RCC 7860 (cell line): Measurements from ENCODE around the gene TBC1D23.
A peak's percentile ranks its signal among the peaks of the same experiment; 100 is the strongest.
"Not testable (repeated sequence)": the region's sequence is repeated elsewhere in the genome, so short reads cannot be mapped to it uniquely, and the experiment has no call there.

Experiments used
- DNase-seq: peaks from one replicate; pipeline ENCODE4 v3.0.0-alpha.2; 2015; ENCODE audit warnings: low spot score
- FAIRE-seq: peaks from 2 replicates; lab custom pipeline; 2012; peaks lifted over from hg19 to GRCh38; lab: Jason Lieb, UNC

Gene TBC1D23

DNA sequence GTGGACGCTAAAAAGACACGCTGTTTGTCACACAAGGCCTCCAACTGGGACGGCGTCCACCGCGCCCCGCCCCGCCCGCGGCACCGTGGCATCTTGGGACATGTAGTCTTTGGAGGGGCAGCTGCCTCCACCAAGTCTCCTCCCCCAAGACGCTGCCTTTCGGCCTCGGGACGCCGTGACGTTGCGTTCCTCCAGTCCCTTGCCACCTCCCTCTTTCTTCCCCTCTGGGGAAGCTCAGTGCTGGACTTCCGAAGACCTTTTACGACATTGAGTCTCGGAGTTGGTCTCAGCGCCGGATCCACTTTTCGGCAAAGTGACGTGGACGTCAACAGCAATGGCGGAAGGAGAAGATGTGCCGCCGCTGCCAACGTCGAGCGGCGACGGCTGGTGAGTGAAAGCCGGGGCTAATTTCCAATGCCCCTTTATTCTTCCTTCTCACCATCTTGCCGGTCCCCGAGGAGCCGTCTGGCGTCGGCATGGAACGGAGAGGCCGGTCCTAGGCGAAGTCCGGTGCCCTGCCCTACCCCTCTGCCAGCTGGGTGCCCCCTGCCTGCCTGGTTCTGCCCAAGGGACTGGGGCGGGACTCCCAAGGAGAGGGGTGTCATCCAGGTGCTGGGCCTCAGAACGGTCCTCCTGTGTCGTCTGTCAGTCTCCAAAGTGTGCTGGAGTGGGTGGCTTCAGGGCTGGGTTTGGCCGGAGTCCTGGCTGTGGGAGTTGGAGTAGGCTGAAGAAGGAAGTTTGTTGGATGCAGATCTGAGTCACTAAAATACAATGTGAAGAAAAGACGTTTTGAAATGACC, at the start of gene TBC1D23:
Gene TBC1D23 (plus strand): TSS at position 308 of the 800 bp plus-strand sequence. CDS start 27 bp downstream, at position 335.
- FAIRE-seq, result peak; percentile 96

DNA sequence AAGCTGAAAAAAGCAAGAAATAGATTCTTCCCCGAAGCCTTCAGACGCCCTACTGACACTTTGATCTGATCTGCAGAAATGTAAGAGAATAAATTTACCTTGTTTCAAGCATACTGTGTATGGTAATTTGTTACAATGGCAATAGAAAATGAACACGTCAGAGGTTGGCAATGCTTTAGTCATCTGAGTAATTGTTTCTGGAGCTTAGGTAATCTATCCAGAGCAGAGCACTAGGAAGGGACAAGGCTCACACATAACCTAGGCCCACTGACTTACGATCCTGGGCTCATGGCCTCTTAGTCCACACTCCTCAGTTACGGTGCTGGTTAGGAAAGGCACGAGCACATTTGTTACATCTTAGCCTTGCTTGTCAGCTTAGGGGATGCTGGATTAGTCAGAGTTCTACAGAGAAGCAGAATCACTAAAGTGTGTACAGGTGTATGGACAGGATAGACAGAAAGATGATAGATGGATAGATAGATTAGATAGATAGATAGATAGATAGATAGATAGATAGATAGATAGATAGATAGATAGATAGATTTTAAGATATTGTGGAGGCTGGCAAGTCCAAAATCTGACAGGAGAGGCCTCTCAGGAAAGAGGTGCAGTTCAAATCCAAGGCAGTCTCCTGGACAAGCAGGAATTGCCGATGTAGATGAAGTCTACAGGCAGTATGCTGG, 46.8 kb upstream of the TBC1D23 start:
- FAIRE-seq, result no peak
- DNase-seq, result no peak

More for the DNA sequence above, at the start of gene TBC1D23:
- DNase-seq, result peak; percentile 98

DNA sequence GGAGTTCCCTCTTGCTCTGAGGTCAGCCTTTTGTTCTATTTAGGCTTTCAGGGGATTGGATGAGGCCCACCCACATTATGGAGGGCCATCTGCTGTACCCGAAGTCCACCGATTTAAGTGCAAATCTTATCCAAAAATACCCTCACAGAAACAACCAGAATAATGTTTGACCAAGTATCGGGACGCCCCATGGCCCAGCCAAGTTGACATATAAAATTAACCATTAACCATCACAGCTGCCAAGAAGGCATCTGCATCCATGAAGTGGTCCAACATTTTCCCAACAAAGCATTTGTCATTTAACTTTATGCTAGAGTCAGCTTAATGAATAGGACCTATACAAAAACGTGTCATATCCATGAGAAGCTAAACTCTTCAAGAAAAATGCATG, 46.2 kb upstream of the TBC1D23 start:
- no peak for FAIRE-seq

DNA sequence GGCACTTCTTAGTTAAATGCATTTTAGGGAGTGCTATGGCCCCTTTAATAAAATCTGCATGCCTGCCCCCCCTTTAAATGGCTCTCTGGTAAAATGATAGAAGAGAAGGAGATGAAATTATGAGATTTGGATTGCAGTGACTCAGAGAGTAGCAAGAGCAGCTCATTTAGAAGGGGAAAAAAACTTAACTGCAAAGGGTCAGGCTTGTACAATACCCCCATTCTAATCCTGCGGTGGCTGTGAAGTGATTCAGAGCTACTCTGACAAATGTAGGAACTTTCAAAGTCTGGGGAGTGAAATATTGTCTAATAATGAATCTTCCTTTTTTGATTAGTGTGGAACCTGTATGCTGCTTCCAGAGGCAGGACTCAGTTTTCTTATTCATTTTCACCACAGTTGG, 44.1 kb upstream of the TBC1D23 start:
- DNase-seq (no peak), FAIRE-seq (no peak)

More for the DNA sequence above, 46.2 kb upstream of the TBC1D23 start:
- no peak for DNase-seq

DNA sequence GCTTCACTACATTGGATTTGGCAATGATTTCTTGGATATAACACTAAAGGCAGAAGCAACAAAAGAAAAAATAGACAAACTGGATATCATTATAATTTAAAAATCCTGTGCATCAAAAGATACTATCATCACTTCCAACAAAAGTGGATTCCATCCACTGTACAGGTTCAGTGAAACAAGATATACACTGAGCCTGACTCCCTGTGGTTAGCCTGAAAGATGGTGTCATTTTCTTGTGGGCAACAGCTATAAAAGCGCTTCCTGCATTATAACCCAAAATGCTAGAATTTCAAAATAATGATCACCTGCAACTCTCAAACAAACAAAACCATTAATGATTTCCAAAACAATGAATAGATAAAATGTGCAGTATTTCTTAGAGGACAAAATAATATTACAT, 39.6 kb upstream of the TBC1D23 start:
- no peak for DNase-seq
- no peak for FAIRE-seq

DNA sequence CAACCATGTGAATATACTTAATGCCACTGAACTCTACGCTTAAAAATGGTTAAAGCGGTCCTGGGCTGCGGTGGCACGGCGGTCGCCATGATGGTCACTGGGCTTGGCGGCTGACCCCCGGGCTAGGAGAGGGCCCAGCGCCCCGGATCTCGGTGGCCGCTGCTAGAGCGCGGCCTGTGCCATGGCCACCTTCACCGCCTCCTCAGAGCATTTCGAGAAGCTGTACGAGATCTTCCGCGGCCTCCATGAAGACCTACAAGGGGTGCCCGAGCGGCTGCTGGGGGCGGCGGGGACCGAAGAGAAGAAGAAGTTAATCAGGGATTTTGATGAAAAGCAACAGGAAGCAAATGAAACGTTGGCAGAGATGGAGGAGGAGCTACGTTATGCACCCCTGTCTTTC, 35.6 kb upstream of the TBC1D23 start:
- no peak for FAIRE-seq
- DNase-seq, result no peak

DNA sequence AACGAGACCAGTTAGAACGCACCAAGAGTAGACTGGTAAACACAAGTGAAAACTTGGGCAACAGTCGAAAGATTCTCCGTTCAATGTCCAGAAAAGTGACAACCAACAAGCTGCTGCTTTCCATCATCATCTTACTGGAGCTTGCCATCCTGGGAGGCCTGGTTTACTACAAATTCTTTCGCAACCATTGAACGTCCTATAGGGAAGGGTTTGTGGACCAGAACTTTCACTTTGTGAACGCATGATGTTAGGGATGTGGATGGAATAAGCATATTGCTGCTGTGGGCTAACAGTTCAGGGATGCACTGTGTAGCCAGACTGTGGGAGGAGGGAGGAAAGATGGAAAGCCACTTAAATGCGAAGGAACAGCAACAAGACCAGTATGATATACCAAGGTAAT, 34.9 kb upstream of the TBC1D23 start:
- no peak for FAIRE-seq

DNA sequence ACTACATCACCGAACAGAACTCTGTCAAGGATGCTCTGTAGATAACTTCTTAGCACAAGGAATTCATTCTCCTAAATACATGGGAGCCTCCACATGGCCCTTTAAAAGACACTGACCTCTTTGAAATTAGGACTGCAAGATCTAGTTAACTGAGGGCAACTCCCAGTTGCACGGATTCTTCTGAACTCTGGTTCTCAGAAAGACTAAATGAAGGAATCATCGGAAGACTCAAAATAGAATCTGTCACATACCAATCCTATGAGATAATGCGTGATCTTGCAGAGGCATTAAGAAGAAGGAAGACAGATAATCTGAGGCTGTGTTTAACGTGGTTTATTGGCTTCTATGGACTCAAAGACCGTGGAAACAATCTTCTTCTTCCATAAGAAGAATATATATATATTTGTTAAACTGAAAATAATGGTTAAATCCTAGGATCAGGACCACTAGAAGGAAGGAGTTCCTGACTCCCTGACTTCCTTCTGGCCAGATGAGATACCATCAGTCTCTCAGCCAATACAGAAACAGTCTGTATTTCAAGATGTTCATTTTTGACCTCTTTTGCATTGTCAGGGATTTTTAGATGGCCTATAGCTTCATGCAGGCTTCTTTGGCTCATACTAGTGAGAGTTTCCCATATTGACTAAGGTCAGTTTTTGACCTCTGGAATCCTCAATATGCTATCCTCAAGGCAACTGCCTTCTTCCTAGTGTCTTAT, 33.9 kb upstream of the TBC1D23 start:
- FAIRE-seq (no peak), DNase-seq (peak; percentile 53)

More for the DNA sequence above, 34.9 kb upstream of the TBC1D23 start:
- DNase-seq, result no peak

DNA sequence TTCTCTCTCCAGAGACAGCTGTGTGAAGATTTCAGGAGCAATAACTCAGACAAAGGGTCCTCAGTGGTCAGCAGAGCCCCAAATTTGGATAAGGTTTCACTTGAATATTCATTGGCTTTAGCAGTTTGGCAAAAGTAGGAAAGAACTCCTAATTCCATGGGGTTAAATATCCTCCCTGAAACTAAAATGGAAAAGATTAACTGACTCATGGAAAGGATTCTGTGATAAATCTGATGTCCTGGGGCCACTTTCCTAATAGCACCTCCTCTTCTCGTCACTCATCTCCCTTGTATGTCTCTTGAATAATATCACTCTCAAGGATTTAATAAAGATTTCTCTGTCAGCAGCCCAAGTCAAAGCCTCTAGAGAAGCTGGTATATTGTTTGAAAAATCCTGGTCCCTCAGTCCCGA, 33.3 kb upstream of the TBC1D23 start:
- DNase-seq (no peak), FAIRE-seq (no peak)

DNA sequence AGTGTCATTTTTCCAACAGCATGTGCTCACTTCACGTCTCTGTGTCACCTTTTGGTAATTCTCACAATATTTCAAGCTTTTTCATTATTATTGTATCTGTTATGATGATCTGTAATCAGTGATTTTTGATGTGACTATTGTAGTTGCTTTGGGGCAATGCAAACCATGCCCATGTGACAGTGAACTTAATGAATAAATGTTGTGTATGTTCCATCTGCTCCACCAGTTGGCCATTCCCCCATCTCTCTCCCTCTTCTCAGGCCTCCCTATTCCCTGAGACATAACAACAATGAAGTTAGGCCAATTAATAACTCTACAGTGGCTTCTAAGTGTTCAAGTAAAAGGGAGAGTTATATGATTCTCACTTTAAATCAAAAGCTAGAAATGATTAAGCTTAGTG, 32.5 kb upstream of the TBC1D23 start:
- no peak for FAIRE-seq
- DNase-seq, result no peak

DNA sequence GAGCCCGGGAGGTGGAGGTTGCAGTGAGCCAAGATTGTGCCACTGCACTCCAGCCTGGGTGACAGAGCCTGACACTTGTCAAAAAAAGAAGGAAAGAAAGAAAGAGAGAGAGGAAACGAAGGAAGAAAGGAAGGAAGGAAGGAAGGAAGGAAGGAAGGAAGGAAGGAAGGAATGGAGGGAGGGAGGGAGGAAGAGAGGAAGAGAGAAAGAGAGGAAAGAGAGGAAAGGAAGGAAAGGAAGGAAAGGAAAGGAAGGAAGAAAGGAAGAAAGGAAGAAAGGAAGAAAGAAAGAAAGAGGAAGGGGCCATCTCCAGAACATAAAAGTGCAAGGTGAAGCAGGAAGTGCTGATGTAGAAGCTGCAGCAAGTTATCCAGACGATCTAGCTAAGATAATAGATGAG, 31.6 kb upstream of the TBC1D23 start:
- FAIRE-seq, DNase-seq: not testable (repeated sequence)

DNA sequence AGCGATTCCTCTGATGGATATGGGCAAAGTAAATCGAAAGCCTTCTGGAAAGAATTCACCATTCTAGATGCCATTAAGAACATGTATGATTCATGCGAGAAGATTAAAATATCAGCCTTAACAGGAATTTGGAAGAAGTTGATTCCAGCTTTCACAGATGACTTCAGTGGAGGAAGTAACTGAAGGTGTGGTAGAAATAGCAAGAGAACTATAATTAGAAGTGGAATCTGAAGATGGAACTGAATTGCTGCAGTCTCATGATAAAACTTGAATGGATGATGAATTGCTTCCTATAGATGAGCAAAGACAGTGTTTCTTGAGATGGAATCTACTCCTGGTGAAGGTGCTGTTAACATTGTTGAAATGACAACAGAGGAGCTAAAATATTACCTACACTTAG, 30.1 kb upstream of the TBC1D23 start:
- FAIRE-seq (no peak), DNase-seq (no peak)

DNA sequence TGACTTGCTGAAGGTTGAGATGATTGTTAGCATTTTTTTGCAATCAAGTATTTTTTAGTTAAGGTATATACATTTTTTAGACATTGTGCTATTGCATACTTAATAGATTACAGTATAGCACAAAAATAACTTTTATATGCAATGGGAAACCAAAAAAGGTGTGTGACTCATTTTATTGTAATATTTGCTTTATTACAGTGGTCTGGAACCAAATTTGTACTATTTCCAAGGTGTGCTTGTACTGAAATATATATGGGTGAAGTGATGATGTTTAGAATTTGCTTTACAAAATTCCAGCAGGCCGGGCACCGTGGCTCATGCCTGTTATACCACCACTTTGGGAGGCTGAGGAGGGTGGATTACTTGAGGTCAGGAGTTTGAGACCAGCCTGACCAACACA, 29.1 kb upstream of the TBC1D23 start:
- FAIRE-seq (no peak), DNase-seq (no peak)

DNA sequence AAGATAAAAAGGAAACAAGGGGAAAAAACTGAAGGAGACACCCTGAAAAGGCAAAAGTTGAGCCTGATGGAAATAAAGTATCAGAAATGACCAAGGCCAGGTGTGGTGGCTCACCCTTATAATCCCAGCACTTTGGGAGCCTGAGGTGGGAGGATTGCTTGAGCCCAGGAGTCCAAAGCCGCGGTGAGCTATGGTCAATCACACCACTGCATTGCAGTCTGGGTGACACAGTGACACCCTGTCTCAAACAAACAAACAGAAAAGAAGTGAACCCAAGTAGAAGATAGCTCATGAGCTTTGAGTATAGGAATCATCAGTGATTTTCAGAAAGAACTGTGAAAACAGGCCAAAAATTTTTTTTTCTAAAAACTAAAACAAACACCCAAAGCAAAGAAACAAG, 26.4 kb upstream of the TBC1D23 start:
- no peak for DNase-seq
- no peak for FAIRE-seq

DNA sequence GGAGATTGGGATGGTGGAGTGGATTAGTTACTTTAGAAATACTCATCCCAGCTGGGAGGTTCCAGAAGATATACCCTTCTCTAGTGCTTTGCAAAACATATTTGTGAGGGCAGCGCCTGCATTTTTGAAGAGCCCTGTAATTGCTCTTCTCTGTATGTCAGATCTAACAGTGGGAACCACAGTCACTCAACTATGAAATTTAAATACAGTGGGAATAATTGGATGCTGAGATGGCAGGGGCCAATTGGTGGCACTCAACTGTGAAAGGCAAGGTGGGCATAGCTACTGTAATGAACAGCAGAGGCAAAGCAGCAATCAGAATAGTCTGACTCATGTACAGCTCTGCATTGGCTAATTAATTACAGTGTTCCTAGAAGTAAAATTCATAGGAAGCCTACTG, 22.2 kb upstream of the TBC1D23 start:
- DNase-seq (no peak), FAIRE-seq (no peak)

DNA sequence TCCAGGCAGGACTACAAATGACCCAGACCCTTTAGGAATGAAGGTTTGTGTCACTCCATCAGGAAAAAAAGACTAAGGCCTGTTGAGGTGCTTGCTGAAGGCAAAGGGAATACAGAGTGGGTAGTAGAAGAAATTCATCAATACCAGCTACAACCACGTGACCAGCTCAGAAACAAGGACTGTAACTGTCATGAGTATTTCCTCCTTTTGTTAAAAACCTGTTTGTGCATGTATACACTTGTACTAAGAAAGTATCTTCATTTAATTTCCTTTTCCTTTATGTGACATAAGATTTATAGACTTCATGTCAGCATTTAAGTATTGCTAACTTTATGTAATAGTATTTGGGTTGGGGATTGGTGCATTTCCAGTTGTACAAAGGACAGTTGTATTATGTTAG, 18.3 kb upstream of the TBC1D23 start:
- not testable (repeated sequence) for DNase-seq, FAIRE-seq

DNA sequence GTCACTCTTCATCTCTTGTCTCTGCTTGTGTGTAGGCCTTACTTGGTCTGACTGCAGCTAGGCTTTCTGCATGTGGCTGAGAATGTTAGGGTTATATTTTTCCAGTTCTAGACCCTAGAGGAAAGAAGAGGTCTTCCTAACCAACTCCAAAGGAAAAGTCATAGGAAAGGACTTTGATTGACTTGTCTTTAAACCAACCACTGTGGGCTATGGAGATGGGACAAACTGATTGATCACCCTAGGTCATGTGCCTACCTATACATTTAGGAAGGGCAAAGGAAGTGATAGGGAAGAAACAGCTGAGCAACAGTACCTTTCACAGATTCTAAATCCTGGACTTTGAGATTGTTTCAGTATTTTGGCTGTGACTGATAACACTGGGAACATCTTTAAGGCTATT, 16.5 kb upstream of the TBC1D23 start:
- no peak for FAIRE-seq
- no peak for DNase-seq

DNA sequence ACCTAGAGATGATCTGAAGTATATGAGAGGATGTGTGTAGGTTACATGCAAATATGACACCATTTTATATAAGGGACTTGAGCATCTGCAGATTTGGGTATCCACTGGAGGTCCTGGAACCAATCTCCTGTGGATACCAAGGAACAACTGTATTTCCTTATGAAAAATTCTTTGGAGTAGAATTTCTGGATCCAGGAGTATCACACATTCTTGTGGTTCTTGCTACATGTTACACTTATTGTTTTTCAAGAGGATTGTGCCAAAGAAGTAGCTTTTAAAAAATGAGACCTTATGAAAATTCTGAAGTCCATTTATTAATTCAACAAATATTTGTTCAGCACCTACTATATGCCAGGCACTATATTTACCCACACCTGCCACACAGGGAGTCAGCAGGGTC, 15.7 kb upstream of the TBC1D23 start:
- no peak for FAIRE-seq

DNA sequence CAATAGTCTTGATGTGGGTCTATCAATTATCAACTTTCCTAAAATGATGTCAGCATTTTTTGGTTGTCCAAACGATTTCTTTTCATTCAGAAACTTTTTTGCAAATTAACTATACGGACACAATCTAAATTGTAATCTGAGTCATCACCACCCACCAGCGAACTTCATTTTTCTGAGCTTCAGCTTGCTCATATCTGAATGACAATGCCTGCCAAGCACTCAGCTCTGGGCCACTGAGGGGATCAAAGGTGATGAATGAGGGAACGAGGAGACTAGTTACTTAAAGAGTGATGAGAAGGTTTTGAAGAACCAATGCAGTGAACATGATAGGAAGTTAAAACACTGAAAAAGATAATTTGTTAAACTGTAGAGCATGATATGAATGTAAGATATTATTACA, 14.9 kb upstream of the TBC1D23 start:
- no peak for DNase-seq
- FAIRE-seq, result no peak

More for the DNA sequence above, 15.7 kb upstream of the TBC1D23 start:
- no peak for DNase-seq

DNA sequence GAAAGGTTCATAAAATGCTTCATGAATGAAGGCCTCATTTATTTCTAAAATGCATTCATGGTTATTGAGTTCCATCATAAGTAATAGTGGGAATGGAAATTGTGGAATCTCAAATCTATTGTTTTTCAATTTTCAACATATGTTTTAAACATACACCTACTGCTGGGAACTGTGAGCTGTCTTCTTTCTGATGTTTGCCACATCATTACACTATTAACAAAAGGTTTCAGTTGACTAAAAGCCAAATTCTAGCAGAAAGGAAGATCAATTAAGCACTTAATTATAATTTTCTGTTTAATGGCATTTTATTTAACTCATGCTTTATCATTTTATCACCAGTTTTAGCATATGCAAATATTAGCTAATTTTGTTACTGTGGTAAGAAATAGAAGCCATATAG, 13.8 kb upstream of the TBC1D23 start:
- DNase-seq, result no peak
- FAIRE-seq, result no peak

DNA sequence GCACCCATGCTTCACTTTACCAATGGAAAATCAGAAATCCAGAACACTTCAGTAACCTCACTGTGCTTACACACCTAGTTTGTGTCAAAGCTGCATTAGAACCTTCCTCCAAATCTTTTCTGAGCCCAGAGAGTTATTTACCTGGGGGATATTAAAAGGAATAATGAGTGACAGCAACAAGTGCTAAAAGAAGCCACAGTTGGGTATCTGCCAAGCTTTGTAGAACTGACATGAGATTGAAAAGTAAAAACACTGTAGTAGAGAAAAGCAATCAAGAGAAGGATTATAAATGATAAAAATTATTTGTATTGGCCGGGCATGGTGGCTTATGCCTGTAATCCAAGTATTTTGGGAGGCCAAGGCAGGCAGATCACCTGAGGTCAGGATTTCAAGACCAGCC, 8.8 kb upstream of the TBC1D23 start:
- FAIRE-seq (no peak), DNase-seq (no peak)
